Osteocyte (in vitro differentiated cells): ENCODE results near the gene PRUNE1. TPM values are rescaled to one million over a fixed set of nuclear protein-coding genes. Genes with fewer than 3 reads are reported as not detected.

Source experiments
- DNase-seq: peaks from one replicate; pipeline ENCODE4 v3.0.0; 2021; ENCODE audit warnings: mixed read lengths; ENCODE audit not compliant: unreplicated experiment; ENCODE audit errors: extremely low spot score
- H3K27ac Mint-ChIP-seq: one replicate; pipeline ENCODE4 v1.8.0; 2021; ENCODE audit warnings: mild to moderate bottlenecking, mixed read lengths; ENCODE audit not compliant: unreplicated experiment
- H3K27me3 Mint-ChIP-seq: one replicate; pipeline ENCODE4 v1.8.0; 2021; ENCODE audit warnings: mixed read lengths; ENCODE audit not compliant: unreplicated experiment
- H3K36me3 Mint-ChIP-seq: one replicate; pipeline ENCODE4 v1.8.0; 2021; ENCODE audit warnings: mixed read lengths; ENCODE audit not compliant: unreplicated experiment
- H3K4me1 Mint-ChIP-seq: one replicate; pipeline ENCODE4 v1.8.0; 2021; ENCODE audit warnings: mixed read lengths; ENCODE audit not compliant: unreplicated experiment
- H3K4me3 Mint-ChIP-seq: one replicate; pipeline ENCODE4 v1.8.0; 2021; ENCODE audit warnings: mild to moderate bottlenecking, moderate library complexity, mixed read lengths; ENCODE audit not compliant: unreplicated experiment
- H3K9me3 Mint-ChIP-seq: one replicate; pipeline ENCODE4 v1.8.0; 2021; ENCODE audit warnings: mixed read lengths; ENCODE audit not compliant: unreplicated experiment
- total RNA-seq: library from RNA; stranded (reverse); gene quantifications from 2 replicates; pipeline ENCODE4 v1.2.1, GENCODE V29; 2021
- TF ChIP-seq, protein P1 (sequence below): fragments of 200-600 bp; sonication (generic); IDR thresholded peaks from 2 replicates; pipeline ENCODE4 v1.5.0; 2021; ENCODE audit warnings: antibody characterized with exemption, mild to moderate bottlenecking, moderate library complexity

Gene PRUNE1
- total RNA-seq, 1 donor from 2014 or later: 18.2 TPM

DNA sequence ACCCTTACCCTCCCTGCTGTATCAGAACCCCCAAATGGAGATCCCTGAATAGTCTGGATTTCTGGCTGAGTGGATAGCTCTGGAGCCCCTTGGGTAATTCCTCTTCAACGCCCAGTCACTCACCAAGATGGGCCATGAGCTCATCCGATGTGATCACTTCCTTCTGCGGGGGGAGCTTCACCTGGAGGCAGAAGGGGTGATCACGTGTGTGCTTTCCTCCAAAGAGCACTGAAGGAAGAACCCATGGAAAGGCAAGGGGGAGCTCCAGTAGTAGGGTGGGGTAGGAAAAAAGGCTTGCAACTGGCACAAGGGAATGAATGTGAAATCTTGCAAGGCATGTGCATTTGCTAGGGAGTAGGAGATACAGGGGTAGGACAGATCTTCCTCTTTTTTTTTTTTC, 6.6 kb upstream of the PRUNE1 start:
- TF ChIP-seq, protein P1, sequence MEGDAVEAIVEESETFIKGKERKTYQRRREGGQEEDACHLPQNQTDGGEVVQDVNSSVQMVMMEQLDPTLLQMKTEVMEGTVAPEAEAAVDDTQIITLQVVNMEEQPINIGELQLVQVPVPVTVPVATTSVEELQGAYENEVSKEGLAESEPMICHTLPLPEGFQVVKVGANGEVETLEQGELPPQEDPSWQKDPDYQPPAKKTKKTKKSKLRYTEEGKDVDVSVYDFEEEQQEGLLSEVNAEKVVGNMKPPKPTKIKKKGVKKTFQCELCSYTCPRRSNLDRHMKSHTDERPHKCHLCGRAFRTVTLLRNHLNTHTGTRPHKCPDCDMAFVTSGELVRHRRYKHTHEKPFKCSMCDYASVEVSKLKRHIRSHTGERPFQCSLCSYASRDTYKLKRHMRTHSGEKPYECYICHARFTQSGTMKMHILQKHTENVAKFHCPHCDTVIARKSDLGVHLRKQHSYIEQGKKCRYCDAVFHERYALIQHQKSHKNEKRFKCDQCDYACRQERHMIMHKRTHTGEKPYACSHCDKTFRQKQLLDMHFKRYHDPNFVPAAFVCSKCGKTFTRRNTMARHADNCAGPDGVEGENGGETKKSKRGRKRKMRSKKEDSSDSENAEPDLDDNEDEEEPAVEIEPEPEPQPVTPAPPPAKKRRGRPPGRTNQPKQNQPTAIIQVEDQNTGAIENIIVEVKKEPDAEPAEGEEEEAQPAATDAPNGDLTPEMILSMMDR: no peak
- no peak for DNase-seq
- Mint-ChIP-seq H3K27me3 (no peaks in the 10 kb centered on the region), H3K4me1 (peaks cover 31% of the 10 kb centered on the region), H3K4me3 (no peak overlapping the region), H3K36me3 (peaks cover 21% of the 10 kb centered on the region), H3K9me3 (no peaks in the 10 kb centered on the region), H3K27ac (no peak overlapping the region)

DNA sequence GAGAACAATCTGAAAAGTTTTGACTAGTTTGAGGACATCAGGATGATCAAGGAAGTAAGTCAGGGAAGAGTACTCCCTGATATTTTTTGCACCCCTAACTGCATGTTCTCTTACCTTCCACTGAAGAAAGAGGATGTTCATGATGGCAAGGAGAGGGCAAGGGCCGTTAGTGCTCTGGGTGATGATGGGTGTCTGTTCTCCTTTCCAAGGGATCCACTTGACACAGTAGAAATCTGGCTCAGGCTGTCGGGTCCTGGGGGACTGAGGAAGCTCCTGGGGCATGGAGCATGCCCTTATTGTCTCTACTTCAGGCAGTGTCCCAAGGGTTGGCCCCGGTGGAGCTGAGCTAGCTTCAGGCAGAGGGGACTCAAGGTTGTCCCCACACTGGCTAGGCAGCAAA, 6.2 kb upstream of the PRUNE1 start:
- Mint-ChIP-seq H3K4me3 (no peak overlapping the region), H3K9me3 (no peaks in the 10 kb centered on the region), H3K36me3 (peaks cover 19% of the 10 kb centered on the region), H3K4me1 (peaks cover 35% of the 10 kb centered on the region), H3K27me3 (no peaks in the 10 kb centered on the region), H3K27ac (no peak overlapping the region)
- no peak for DNase-seq
- TF ChIP-seq, protein P1: no peak

DNA sequence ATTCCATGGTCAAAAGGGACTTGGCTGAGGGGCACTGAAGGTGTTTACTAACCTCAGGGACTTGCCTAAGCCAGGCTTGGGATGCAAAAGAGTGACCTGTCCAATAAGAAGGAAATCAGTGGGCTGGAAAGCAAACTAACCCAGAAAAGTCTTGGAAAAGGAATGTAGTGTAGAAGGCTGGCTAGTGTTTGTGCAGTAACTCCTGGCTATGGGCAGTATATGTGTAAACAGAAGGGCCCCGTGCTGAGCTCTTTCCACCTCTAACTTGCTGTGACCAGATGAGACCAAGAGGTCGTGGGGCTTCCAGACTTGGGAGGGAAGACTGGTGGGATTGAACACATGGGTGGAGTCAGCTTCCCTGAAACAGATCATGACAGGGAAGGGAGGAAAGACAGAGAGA, 5.6 kb upstream of the PRUNE1 start:
- H3K27ac Mint-ChIP-seq: peak overlapping the region; percentile 66
- H3K9me3 Mint-ChIP-seq: no peaks in the 10 kb centered on the region
- no peaks in the 10 kb centered on the region for H3K27me3 Mint-ChIP-seq
- H3K4me1 Mint-ChIP-seq: peaks cover 41% of the 10 kb centered on the region
- H3K4me3 Mint-ChIP-seq: peak overlapping the region; percentile 1
- peaks cover 16% of the 10 kb centered on the region for H3K36me3 Mint-ChIP-seq
- TF ChIP-seq, protein P1: no peak
- DNase-seq: no peak

DNA sequence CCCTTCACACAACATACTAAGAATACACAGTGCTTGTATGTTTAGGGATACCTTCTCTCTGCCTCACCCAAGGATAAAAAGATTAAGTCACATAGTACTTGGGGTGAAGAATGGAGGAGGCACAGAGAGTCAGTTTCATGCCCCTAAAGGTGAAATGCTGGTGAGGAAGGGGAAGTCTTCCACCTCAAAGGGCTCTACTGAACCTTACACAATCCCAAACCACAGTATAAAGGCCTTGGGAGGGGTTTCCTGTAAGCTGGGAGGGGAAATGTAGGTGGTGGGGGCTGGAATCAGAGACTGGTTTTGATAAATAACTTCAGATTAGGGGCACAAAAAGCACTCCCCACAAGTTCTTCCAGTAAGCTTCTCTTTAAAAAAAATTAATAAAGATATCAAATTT, 5.1 kb upstream of the PRUNE1 start:
- H3K27me3 Mint-ChIP-seq: no peaks in the 10 kb centered on the region

DNA sequence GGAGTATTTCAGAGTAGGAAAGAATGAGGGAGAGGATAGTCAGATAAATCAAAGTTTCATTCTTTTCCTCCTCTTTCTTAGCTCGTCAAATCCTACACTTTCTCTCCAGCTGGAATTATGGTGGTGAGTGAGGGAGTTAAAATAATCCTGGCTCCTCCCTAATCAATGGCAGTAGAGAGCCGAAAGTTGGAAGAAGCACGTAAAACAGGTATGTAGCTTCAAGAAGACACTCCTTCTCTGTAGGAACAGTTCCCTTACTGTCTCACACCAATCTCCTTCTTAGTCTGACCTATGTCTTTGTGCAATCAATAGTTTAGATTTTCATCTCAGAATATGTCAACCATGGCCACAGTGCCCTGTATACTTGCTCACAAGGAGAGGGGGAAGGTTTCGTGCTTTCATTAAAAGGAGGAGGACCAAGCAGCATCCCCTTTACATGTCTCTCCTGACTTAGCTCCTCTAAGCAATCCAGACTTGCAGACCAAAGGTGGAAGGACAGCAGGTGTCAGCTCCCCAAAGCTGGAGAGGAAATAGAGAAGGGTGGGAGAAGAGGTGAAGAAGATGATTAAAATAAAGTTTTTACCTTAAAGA, 2.4 kb upstream of the PRUNE1 start:
- peak overlapping the region; percentile 94 for H3K4me3 Mint-ChIP-seq
- peaks cover 12% of the 10 kb centered on the region for H3K36me3 Mint-ChIP-seq
- no peaks in the 10 kb centered on the region for H3K27me3 Mint-ChIP-seq
- DNase-seq: no peak
- H3K9me3 Mint-ChIP-seq: no peaks in the 10 kb centered on the region
- TF ChIP-seq, protein P1: no peak
- H3K4me1 Mint-ChIP-seq: peaks cover 60% of the 10 kb centered on the region
- H3K27ac Mint-ChIP-seq: peak overlapping the region; percentile 99

More for the DNA sequence above, 5.1 kb upstream of the PRUNE1 start:
- TF ChIP-seq, protein P1: no peak
- H3K4me1 Mint-ChIP-seq: peaks cover 47% of the 10 kb centered on the region
- peaks cover 16% of the 10 kb centered on the region for H3K36me3 Mint-ChIP-seq
- no peak overlapping the region for H3K4me3 Mint-ChIP-seq
- H3K9me3 Mint-ChIP-seq: no peaks in the 10 kb centered on the region
- DNase-seq: no peak
- H3K27ac Mint-ChIP-seq: no peak overlapping the region
